Measurements from ENCODE around the gene C11orf58.

C11orf58 gene

DNA sequence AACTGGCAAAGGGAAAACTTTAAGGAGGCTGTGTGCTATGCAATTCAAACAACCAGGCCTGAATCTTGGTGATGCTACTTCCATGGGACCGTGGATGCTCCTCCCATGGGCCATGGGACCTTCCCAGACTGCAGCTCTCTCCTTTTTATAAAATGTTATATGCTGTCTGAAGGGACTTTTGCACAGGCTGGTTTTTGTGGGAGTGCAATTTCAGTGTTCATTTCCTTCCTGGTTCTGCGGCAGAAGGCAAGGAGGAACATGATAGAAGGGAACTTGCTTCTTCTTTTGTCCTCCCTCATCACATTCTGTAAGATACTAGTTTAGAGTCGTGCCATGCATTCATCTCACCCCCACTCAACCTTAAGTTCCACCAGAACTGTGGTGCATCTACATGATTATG lies 68.9 kb downstream of the C11orf58 start:
- Histone ChIP-seq H2AFZ (no peak overlapping the region), H3K36me3 (ENCODE audit: control insufficient read depth, insufficient read depth, low read length) (no peaks in the 10 kb centered on the region), H3K9me3 (ENCODE audit: control insufficient read depth, low read length) (no peaks in the 10 kb centered on the region), H3K27me3 (ENCODE audit: control insufficient read depth, insufficient read depth, low read length) (no peaks in the 10 kb centered on the region), H3K4me3 (ENCODE audit: low read depth, low read length) (no peak overlapping the region), H3K4me1 (peaks cover 5% of the 10 kb centered on the region), H3K4me2 (ENCODE audit: low read length) (no peak overlapping the region), H3K9ac (no peak overlapping the region), H3K27ac (no peak overlapping the region), H3K79me2 (no peaks in the 10 kb centered on the region)
- TF ChIP-seq, protein P1, sequence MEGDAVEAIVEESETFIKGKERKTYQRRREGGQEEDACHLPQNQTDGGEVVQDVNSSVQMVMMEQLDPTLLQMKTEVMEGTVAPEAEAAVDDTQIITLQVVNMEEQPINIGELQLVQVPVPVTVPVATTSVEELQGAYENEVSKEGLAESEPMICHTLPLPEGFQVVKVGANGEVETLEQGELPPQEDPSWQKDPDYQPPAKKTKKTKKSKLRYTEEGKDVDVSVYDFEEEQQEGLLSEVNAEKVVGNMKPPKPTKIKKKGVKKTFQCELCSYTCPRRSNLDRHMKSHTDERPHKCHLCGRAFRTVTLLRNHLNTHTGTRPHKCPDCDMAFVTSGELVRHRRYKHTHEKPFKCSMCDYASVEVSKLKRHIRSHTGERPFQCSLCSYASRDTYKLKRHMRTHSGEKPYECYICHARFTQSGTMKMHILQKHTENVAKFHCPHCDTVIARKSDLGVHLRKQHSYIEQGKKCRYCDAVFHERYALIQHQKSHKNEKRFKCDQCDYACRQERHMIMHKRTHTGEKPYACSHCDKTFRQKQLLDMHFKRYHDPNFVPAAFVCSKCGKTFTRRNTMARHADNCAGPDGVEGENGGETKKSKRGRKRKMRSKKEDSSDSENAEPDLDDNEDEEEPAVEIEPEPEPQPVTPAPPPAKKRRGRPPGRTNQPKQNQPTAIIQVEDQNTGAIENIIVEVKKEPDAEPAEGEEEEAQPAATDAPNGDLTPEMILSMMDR (IDR thresholded peaks at IDR 0.05), result no peak
